Astrocyte of the cerebellum (primary cell): ENCODE measurements around the gene TEC.
A peak's percentile ranks its signal among the peaks of the same experiment; 100 is the strongest.

ENCODE experiments used
- DNase-seq: peaks from one replicate; pipeline ENCODE4 v3.0.0-alpha.2; 2011; ENCODE audit warnings: low read depth
- H3K4me3 ChIP-seq: 2 replicates; pipeline ENCODE4 v1.5.1; 2011; ENCODE audit warnings: mild to moderate bottlenecking, low read depth, low read length, moderate library complexity
- CTCF ChIP-seq: IDR thresholded peaks from 2 replicates; pipeline ENCODE4 v1.5.1; 2012; ENCODE audit warnings: low read length, low read depth, moderate library complexity, mild to moderate bottlenecking; ENCODE audit errors: missing control alignments
- in situ Hi-C: cut with HindIII; loops from 2 replicates; pipeline ENCODE4 v1.10.0; 2017; ENCODE audit warnings: low sequenced_read_pairs

Gene TEC

GRCh38 chr4:48195374-48195773 lies 74.3 kb downstream of the TEC start:
- no peak for TF ChIP-seq CTCF
- DNase-seq, result peak; percentile 34
- in situ Hi-C loops, result no loop called here
- H3K4me3 ChIP-seq, result no peak overlapping the region

- in situ Hi-C loops, result no loop called here
- no peak for TF ChIP-seq CTCF
- no peak for DNase-seq
- no peak overlapping the region for H3K4me3 ChIP-seq
These were observed 74.7 kb downstream of the TEC start for GRCh38 chr4:48194971-48195370.

- no peak for DNase-seq
- in situ Hi-C loops, result no loop called here
- no peak for TF ChIP-seq CTCF
These were observed 75.6 kb downstream of the TEC start for GRCh38 chr4:48193921-48194468.

GRCh38 chr4:48193096-48193836 lies 76.4 kb downstream of the TEC start:
- in situ Hi-C loops, result no loop called here
- no peak for TF ChIP-seq CTCF
- no peak overlapping the region for H3K4me3 ChIP-seq
- no peak for DNase-seq

More at GRCh38 chr4:48193921-48194468, 75.6 kb downstream of the TEC start:
- H3K4me3 ChIP-seq, result no peak overlapping the region

- H3K4me3 ChIP-seq, result no peak overlapping the region
- DNase-seq, result no peak
- TF ChIP-seq CTCF, result no peak
- in situ Hi-C loops, result no loop called here
These were observed 77.9 kb downstream of the TEC start for GRCh38 chr4:48191758-48192157.

- TF ChIP-seq CTCF, result no peak
- no peak for DNase-seq
- H3K4me3 ChIP-seq, result no peak overlapping the region
- in situ Hi-C loops, result no loop called here
These were observed 78.8 kb downstream of the TEC start for GRCh38 chr4:48190839-48191238.
